Mammary epithelial cell (primary cell): ENCODE data around the gene NR3C2.

ENCODE experiments used
- EZH2 ChIP-seq: IDR thresholded peaks from 2 replicates; pipeline ENCODE4 v1.6.1; 2012; ENCODE audit warnings: low read length, inconsistent platforms, borderline replicate concordance
- TF ChIP-seq, protein P1 (sequence below), 2 donors: IDR thresholded peaks in 1 of 2; conservative IDR thresholded peaks in 1 of 2; 2 replicates each; pipeline ENCODE4 v1.5.1; 2011 to 2012; ENCODE audit warnings: inconsistent platforms in 2 of 2, low read length in 2 of 2, mild to moderate bottlenecking in 2 of 2, control low read depth in 1 of 2, low read depth in 1 of 2; ENCODE audit not compliant: insufficient read depth in 1 of 2; ENCODE audit errors: extremely low read depth in 1 of 2

DNA sequence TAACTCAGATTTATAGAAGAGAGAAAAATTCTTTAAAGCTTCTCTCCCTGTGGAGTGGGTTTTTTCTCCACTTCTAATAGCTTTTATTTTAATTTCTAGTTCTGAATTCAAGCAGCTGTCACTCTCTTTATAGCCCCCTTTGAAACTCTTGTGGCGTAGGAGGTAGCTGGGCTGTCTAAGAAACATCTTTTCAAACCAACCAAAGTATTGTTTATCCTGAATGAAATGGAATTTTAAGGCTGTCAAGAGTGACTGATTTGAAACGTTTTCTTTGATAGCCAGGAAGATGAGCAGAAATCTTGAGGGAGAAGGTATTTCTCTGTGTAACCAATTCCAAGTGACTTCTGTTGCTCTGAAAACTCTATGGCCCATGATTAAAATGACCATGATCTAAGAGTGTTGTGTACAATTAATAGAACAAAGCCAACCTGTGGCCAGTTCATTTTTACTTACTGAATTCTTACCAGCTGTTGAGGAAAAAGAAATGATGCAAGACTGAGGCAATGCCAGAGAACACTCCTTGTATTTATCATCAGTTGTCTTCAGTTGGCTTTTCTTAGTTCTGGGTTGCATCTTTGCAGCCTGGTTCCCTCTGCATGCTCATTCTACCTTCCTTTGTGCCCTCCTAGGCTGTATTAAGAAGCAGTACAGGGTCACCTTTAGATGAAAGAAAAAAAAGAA, 411.9 kb downstream of the NR3C2 start:
- no peak for TF ChIP-seq EZH2
- TF ChIP-seq, protein P1, sequence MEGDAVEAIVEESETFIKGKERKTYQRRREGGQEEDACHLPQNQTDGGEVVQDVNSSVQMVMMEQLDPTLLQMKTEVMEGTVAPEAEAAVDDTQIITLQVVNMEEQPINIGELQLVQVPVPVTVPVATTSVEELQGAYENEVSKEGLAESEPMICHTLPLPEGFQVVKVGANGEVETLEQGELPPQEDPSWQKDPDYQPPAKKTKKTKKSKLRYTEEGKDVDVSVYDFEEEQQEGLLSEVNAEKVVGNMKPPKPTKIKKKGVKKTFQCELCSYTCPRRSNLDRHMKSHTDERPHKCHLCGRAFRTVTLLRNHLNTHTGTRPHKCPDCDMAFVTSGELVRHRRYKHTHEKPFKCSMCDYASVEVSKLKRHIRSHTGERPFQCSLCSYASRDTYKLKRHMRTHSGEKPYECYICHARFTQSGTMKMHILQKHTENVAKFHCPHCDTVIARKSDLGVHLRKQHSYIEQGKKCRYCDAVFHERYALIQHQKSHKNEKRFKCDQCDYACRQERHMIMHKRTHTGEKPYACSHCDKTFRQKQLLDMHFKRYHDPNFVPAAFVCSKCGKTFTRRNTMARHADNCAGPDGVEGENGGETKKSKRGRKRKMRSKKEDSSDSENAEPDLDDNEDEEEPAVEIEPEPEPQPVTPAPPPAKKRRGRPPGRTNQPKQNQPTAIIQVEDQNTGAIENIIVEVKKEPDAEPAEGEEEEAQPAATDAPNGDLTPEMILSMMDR (conservative IDR thresholded peaks at IDR 0.05 in 1 of 2, IDR thresholded peaks at IDR 0.05 in 1 of 2; ENCODE audit: extremely low read depth in 1 of 2, insufficient read depth in 1 of 2, low read depth in 1 of 2, low read length in 2 of 2): no peak
